ENCODE results near the gene ZNF766.
"Not testable (repeated sequence)": the region's sequence is repeated elsewhere in the genome, so short reads cannot be mapped to it uniquely, and the experiment has no call there.

ZNF766 gene

DNA sequence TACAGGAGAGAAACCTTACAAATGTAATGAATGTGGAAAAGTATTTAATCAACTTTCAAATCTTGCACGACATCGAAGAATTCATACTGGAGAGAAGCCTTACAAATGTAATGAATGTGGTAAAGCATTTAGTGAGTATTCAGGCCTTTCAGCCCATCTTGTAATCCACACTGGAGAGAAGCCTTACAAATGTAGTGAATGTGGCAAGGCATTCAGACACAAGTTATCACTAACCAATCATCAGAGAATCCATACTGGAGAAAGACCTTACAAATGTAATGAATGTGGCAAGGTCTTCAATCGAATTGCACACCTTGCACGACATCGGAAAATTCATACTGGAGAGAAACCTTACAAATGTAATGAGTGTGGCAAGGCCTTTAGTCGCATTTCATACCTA is 53.0 kb downstream of the ZNF766 start:
- Histone ChIP-seq H3K9me3 (ENCODE audit: control insufficient read depth in 1 of 2, low read length in 2 of 2) (peaks cover 90 to 95% of the 10 kb centered on the region in 2 donors), H3K27me3 (ENCODE audit: control insufficient read depth in 1 of 2, insufficient read depth in 2 of 2, low read length in 2 of 2) (no peaks in the 10 kb centered on the region), H3K9ac (ENCODE audit: low read depth in 1 of 2, low read length in 2 of 2) (no peak overlapping the region), H3K36me3 (ENCODE audit: control insufficient read depth in 1 of 2, insufficient read depth in 2 of 2, low read length in 2 of 2) (peaks cover 43 to 53% of the 10 kb centered on the region in 2 donors), H3K27ac (ENCODE audit: low read depth, low read length) (no peak overlapping the region), H3K4me3 (ENCODE audit: low read depth in 1 of 2, low read length in 2 of 2) (peak overlapping the region; percentile 43 to 53), H3K4me1 (ENCODE audit: control insufficient read depth in 1 of 2, insufficient read depth in 2 of 2, low read length in 2 of 2) (no peaks in the 10 kb centered on the region)

DNA sequence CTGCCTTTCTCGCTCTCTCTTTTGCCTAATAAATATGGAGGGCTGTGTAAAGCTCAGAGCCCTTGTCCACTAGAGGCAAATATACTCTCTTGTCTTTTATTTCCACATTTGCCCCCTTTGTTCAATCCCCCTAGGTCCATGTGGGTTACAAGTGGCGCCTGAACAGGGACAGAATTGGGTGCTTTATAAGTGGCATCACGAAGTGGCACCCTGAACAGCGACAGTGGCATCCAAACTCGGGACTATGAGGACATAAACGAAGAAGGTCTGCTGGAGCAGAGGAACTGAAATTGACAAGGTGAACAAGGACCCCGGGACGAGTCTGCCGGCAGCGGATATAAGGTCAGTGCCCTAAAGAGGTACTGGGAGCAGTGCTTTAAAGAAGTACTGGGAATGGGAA is 62.4 kb downstream of the ZNF766 start:
- peaks cover 0 to 3% of the 10 kb centered on the region in 2 donors for H3K36me3 ChIP-seq (ENCODE audit: control insufficient read depth in 1 of 2, insufficient read depth in 2 of 2, low read length in 2 of 2)
- H3K9ac ChIP-seq (ENCODE audit: low read depth in 1 of 2, low read length in 2 of 2): no peak overlapping the region
- peaks cover 58 to 65% of the 10 kb centered on the region in 2 donors for H3K9me3 ChIP-seq (ENCODE audit: control insufficient read depth in 1 of 2, low read length in 2 of 2)
- H3K4me1 ChIP-seq (ENCODE audit: control insufficient read depth in 1 of 2, insufficient read depth in 2 of 2, low read length in 2 of 2): peaks cover 0 to 6% of the 10 kb centered on the region in 2 donors
- no peak overlapping the region for H3K27ac ChIP-seq (ENCODE audit: low read depth, low read length)
- H3K4me3 ChIP-seq (ENCODE audit: low read depth in 1 of 2, low read length in 2 of 2): peak overlapping the region in 1 of 2 donors; percentile 12
- no peaks in the 10 kb centered on the region for H3K27me3 ChIP-seq (ENCODE audit: control insufficient read depth in 1 of 2, insufficient read depth in 2 of 2, low read length in 2 of 2)

DNA sequence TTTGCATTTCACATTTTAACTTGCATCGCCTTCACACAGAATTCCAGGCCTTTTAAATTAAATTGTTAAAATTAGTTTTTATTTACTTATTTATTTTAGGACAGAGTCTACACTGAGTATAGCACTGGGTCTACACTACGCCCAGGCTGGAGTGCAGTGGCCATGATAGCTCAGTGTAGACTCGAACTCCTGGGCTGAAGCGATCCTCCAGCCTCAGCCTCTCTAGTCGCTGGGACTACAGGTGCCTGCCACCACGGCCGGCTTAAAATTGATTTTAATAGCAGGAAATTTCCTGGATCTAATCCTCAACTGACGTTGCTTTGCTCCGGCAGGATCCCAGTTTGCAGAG is 66.4 kb downstream of the ZNF766 start:
- Histone ChIP-seq H3K27ac (ENCODE audit: low read depth, low read length) (no peak overlapping the region), H3K9ac (ENCODE audit: low read depth in 1 of 2, low read length in 2 of 2) (no peak overlapping the region), H3K9me3 (ENCODE audit: control insufficient read depth in 1 of 2, low read length in 2 of 2) (peaks cover 32 to 36% of the 10 kb centered on the region in 2 donors), H3K4me1 (ENCODE audit: control insufficient read depth in 1 of 2, insufficient read depth in 2 of 2, low read length in 2 of 2) (peaks cover 0 to 6% of the 10 kb centered on the region in 2 donors), H3K4me3 (ENCODE audit: low read depth in 1 of 2, low read length in 2 of 2) (peak overlapping the region; percentile 85 to 91), H3K36me3 (ENCODE audit: control insufficient read depth in 1 of 2, insufficient read depth in 2 of 2, low read length in 2 of 2) (peaks cover 0 to 3% of the 10 kb centered on the region in 2 donors), H3K27me3 (ENCODE audit: control insufficient read depth in 1 of 2, insufficient read depth in 2 of 2, low read length in 2 of 2) (no peaks in the 10 kb centered on the region)

DNA sequence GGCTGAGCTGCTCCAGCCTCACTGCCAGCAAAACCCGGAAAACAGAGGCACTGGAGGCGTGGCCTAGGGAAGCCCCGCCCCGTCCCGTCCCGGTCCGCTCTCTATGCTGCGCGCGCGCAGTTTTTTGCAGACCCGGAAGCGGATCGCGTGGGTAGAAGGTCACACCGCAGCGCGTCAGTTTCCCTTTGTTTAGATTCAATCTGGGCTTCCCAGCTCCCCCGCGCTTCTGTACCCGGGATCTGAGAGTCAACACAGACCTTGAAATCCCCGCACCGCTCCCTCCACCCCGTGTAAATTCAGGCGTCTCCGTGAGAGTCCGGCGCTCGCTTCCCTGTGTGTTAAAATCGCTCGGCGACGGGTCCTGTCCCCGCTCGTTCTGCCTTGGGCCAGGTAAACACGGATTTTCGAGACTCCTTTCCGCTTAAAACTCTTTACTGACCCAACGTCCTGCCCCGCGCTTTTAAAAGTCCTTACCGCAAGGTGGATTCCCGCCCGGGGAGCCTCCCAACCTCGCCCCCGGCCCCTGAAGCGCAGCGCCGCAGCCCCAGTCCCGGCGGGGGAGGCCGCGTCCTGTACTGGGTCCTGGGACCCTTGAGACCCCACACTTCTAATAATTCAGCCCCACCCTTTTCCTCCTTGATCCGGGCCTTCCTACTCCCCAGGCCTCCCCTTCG is 66.9 kb downstream of the ZNF766 start, which contains the start of gene ZNF610:
ZNF610 (plus strand) TSS at position 127 of the 674 bp plus-strand sequence. CDS start 12,930 bp downstream, outside the sequence.
- H3K27me3 ChIP-seq (ENCODE audit: control insufficient read depth in 1 of 2, insufficient read depth in 2 of 2, low read length in 2 of 2): no peaks in the 10 kb centered on the region
- H3K4me3 ChIP-seq (ENCODE audit: low read depth in 1 of 2, low read length in 2 of 2): peak within 1 kb of the TSS; percentile 85 to 91
- peaks cover 27 to 31% of the 10 kb centered on the region in 2 donors for H3K9me3 ChIP-seq (ENCODE audit: control insufficient read depth in 1 of 2, low read length in 2 of 2)
- peak within 1 kb of the TSS; percentile 17 for H3K27ac ChIP-seq (ENCODE audit: low read depth, low read length)
- H3K4me1 ChIP-seq (ENCODE audit: control insufficient read depth in 1 of 2, insufficient read depth in 2 of 2, low read length in 2 of 2): peaks cover 0 to 6% of the 10 kb centered on the region in 2 donors
- peaks cover 0 to 3% of the 10 kb centered on the region in 2 donors for H3K36me3 ChIP-seq (ENCODE audit: control insufficient read depth in 1 of 2, insufficient read depth in 2 of 2, low read length in 2 of 2)
- H3K9ac ChIP-seq (ENCODE audit: low read depth in 1 of 2, low read length in 2 of 2): peak within 1 kb of the TSS; percentile 78 to 82

DNA sequence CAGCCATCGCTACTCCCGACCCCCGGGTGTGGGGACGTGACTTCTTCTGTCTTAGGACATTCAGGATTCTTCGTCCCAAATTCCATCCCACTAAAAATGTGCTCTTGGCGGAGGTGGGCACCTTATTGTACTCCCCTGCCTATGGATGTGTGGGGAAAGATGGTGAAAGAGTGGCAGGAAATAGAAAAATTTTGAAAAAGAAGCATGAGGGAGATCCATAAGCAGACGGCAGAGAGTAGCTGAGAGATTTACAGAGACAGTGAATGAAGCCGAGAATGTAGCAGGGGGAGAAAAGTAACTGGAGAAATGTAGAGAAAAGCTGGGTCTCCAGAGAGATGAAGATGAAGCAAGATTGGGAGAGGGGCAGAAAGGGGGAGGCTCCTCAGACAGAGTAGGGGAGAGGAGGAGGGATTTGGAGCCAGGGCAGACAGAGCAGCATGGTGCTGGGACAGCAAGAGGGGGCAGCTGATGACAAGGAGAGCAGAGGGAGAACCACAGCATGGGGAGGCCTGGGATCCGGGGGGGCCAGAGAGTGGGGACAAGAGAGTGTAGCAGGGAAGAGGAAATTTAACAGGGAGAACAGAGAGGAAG is 67.5 kb downstream of the ZNF766 start:
- peaks cover 0 to 3% of the 10 kb centered on the region in 2 donors for H3K36me3 ChIP-seq (ENCODE audit: control insufficient read depth in 1 of 2, insufficient read depth in 2 of 2, low read length in 2 of 2)
- peak overlapping the region; percentile 78 to 82 for H3K9ac ChIP-seq (ENCODE audit: low read depth in 1 of 2, low read length in 2 of 2)
- no peaks in the 10 kb centered on the region for H3K27me3 ChIP-seq (ENCODE audit: control insufficient read depth in 1 of 2, insufficient read depth in 2 of 2, low read length in 2 of 2)
- peaks cover 21 to 25% of the 10 kb centered on the region in 2 donors for H3K9me3 ChIP-seq (ENCODE audit: control insufficient read depth in 1 of 2, low read length in 2 of 2)
- H3K27ac ChIP-seq (ENCODE audit: low read depth, low read length): no peak overlapping the region
- peak overlapping the region; percentile 85 to 91 for H3K4me3 ChIP-seq (ENCODE audit: low read depth in 1 of 2, low read length in 2 of 2)
- H3K4me1 ChIP-seq (ENCODE audit: control insufficient read depth in 1 of 2, insufficient read depth in 2 of 2, low read length in 2 of 2): peaks cover 0 to 6% of the 10 kb centered on the region in 2 donors

DNA sequence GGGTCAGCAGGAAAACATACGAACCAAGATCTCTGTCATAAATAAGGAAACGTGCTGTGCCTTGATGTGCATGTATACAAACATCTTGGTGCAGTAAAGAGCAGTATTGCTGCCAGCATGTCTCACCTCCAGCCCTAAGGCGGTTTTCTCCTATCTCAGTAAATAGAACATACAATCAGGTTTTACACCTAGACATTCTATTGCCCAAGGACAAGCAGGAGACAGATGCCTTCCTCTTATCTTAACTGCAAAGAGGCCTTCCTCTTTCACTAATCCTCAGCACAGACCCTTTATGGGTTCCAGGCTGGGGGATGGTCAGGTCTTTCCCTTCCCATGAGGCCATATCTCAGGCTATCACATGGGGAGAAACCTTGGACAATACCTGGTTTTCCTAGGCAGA is 69.6 kb downstream of the ZNF766 start:
- peaks cover 12 to 15% of the 10 kb centered on the region in 2 donors for H3K9me3 ChIP-seq (ENCODE audit: control insufficient read depth in 1 of 2, low read length in 2 of 2)
- H3K9ac ChIP-seq (ENCODE audit: low read depth in 1 of 2, low read length in 2 of 2); H3K4me1 ChIP-seq (ENCODE audit: control insufficient read depth in 1 of 2, insufficient read depth in 2 of 2, low read length in 2 of 2); H3K36me3 ChIP-seq (ENCODE audit: control insufficient read depth in 1 of 2, insufficient read depth in 2 of 2, low read length in 2 of 2); H3K27me3 ChIP-seq (ENCODE audit: control insufficient read depth in 1 of 2, insufficient read depth in 2 of 2, low read length in 2 of 2); H3K27ac ChIP-seq (ENCODE audit: low read depth, low read length); H3K4me3 ChIP-seq (ENCODE audit: low read depth in 1 of 2, low read length in 2 of 2): not testable (repeated sequence)

DNA sequence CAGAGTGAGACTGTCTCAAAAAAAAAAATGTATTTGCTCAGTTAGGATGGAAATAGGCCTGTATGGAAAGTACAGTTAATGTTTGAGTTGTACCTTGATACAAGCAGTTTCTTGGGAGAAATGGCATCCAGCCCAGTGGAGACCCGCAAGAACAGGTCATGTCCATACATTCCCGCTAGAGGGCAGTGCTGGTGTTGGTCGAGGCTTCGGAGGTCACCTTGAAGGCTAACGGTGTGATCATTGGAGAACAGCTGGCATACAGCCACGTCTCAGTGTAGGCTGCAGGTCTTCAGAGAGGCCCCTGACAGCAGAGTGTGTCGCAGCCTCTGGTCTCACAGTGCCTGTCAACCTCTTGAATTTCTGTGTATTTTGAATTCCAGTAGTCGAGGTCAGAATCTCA is 74.2 kb downstream of the ZNF766 start:
- no peak overlapping the region for H3K9ac ChIP-seq (ENCODE audit: low read depth in 1 of 2, low read length in 2 of 2)
- no peaks in the 10 kb centered on the region for H3K27me3 ChIP-seq (ENCODE audit: control insufficient read depth in 1 of 2, insufficient read depth in 2 of 2, low read length in 2 of 2)
- peaks cover 2 to 4% of the 10 kb centered on the region in 2 donors for H3K36me3 ChIP-seq (ENCODE audit: control insufficient read depth in 1 of 2, insufficient read depth in 2 of 2, low read length in 2 of 2)
- peaks cover 11 to 18% of the 10 kb centered on the region in 2 donors for H3K9me3 ChIP-seq (ENCODE audit: control insufficient read depth in 1 of 2, low read length in 2 of 2)
- H3K4me3 ChIP-seq (ENCODE audit: low read depth in 1 of 2, low read length in 2 of 2): no peak overlapping the region
- no peak overlapping the region for H3K27ac ChIP-seq (ENCODE audit: low read depth, low read length)
- H3K4me1 ChIP-seq (ENCODE audit: control insufficient read depth in 1 of 2, insufficient read depth in 2 of 2, low read length in 2 of 2): no peaks in the 10 kb centered on the region

DNA sequence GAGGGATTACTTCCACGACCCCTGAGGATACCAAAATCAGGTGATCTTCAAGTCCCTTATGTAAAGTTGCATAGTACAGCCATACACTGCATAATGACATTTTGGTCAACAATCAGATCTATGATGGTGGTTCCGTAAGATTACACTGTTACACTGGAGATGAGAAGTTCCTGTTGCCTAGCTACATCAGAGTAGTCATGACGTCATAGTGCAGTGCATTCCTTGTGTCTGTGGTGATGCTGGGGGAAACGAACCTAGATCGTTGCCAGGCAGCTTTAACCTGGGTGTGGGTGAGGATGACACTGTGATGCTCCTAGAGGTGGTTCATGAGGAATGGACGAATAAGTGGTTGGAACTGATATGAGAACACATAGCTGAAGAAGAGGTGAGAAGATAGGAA is 75.8 kb downstream of the ZNF766 start:
- peaks cover 19 to 24% of the 10 kb centered on the region in 2 donors for H3K9me3 ChIP-seq (ENCODE audit: control insufficient read depth in 1 of 2, low read length in 2 of 2)
- no peak overlapping the region for H3K27ac ChIP-seq (ENCODE audit: low read depth, low read length)
- no peaks in the 10 kb centered on the region for H3K27me3 ChIP-seq (ENCODE audit: control insufficient read depth in 1 of 2, insufficient read depth in 2 of 2, low read length in 2 of 2)
- H3K4me1 ChIP-seq (ENCODE audit: control insufficient read depth in 1 of 2, insufficient read depth in 2 of 2, low read length in 2 of 2): no peaks in the 10 kb centered on the region
- H3K4me3 ChIP-seq (ENCODE audit: low read depth in 1 of 2, low read length in 2 of 2): no peak overlapping the region
- H3K9ac ChIP-seq (ENCODE audit: low read depth in 1 of 2, low read length in 2 of 2): no peak overlapping the region
- H3K36me3 ChIP-seq (ENCODE audit: control insufficient read depth in 1 of 2, insufficient read depth in 2 of 2, low read length in 2 of 2): peaks cover 6 to 12% of the 10 kb centered on the region in 2 donors

Data from duodenal mucosa (tissue), 2 donors.